Liver (tissue), 9 donors: ENCODE results near the gene GCNA. TPM values are rescaled to one million over a fixed set of nuclear protein-coding genes. Genes with fewer than 3 reads are reported as not detected.

Experiments
- DNase-seq: peaks from one replicate; pipeline ENCODE4 v3.0.0-alpha.2; 2017; ENCODE audit warnings: low spot score
- H3K27ac ChIP-seq, 2 donors: one replicate each; pipeline ENCODE4 v1.7.0; 2013; ENCODE audit warnings: inconsistent platforms in 2 of 2, low read length in 2 of 2, control low read depth in 1 of 2, low read depth in 1 of 2, mild to moderate bottlenecking in 1 of 2
- H3K27me3 ChIP-seq, 4 donors: one replicate each; pipeline versions ENCODE4 v1.6.1 to v1.7.0; 2013; ENCODE audit warnings: low read length in 3 of 4, inconsistent platforms in 1 of 4, mild to moderate bottlenecking in 1 of 4, moderate library complexity in 1 of 4; ENCODE audit not compliant: control insufficient read depth in 4 of 4, insufficient read depth in 4 of 4
- H3K36me3 ChIP-seq, 4 donors: one replicate each; pipeline versions ENCODE4 v1.6.1 to v1.7.0; 2013; ENCODE audit warnings: low read length in 3 of 4, mild to moderate bottlenecking in 3 of 4, low read depth in 1 of 4, moderate library complexity in 1 of 4; ENCODE audit not compliant: control insufficient read depth in 4 of 4, insufficient read depth in 3 of 4
- H3K4me1 ChIP-seq, 4 donors: one replicate each; pipeline versions ENCODE4 v1.6.1 to v1.7.0; 2013; ENCODE audit warnings: low read length in 3 of 4, mild to moderate bottlenecking in 3 of 4, moderate library complexity in 1 of 4; ENCODE audit not compliant: control insufficient read depth in 4 of 4, insufficient read depth in 4 of 4
- H3K4me3 ChIP-seq, 3 donors: one replicate each; pipeline versions ENCODE4 v1.6.1 to v1.7.0; 2013; ENCODE audit warnings: low read length in 3 of 3, control low read depth in 1 of 3, low read depth in 1 of 3, mild to moderate bottlenecking in 1 of 3
- H3K9ac ChIP-seq, 2 donors: one replicate each; pipeline ENCODE4 v1.7.0; 2013; ENCODE audit warnings: low read length in 2 of 2, mild to moderate bottlenecking in 2 of 2, moderate library complexity in 2 of 2, control low read depth in 1 of 2, low read depth in 1 of 2
- H3K9me3 ChIP-seq, 4 donors: one replicate each; pipeline versions ENCODE4 v1.6.1 to v1.7.0; 2013; ENCODE audit warnings: low read length in 3 of 4; ENCODE audit not compliant: control insufficient read depth in 4 of 4
- ATF3 ChIP-seq: IDR thresholded peaks from 2 replicates; pipeline ENCODE4 v1.6.1; 2016; ENCODE audit warnings: antibody characterized with exemption
- CTCF ChIP-seq: fragments of 150-350 bp; IDR thresholded peaks from 2 replicates; pipeline ENCODE4 v1.5.1; 2017; ENCODE audit warnings: improper control_type of control experiment, low read depth, low read length; ENCODE audit not compliant: missing input control
- EGR1 ChIP-seq, 2 donors: IDR thresholded peaks; 2 replicates each; pipeline ENCODE4 v1.6.1; 2016 to 2018; ENCODE audit warnings: antibody characterized with exemption in 2 of 2, low read depth in 2 of 2
- FOXA2 ChIP-seq: IDR thresholded peaks from 2 replicates; pipeline ENCODE4 v1.6.1; 2016; ENCODE audit warnings: antibody characterized with exemption
- GABPA ChIP-seq, 2 donors: IDR thresholded peaks in 1 of 2; conservative IDR thresholded peaks in 1 of 2; 2 replicates each; pipeline ENCODE4 v1.6.1; 2016; ENCODE audit warnings: antibody characterized with exemption in 2 of 2, mild to moderate bottlenecking in 1 of 2, moderate library complexity in 1 of 2
- HNF4A ChIP-seq, 2 donors: conservative IDR thresholded peaks; 2 replicates each; pipeline ENCODE4 v1.6.1; 2016; ENCODE audit warnings: antibody characterized with exemption in 2 of 2, mild to moderate bottlenecking in 2 of 2
- HNF4G ChIP-seq: IDR thresholded peaks from 2 replicates; pipeline ENCODE4 v1.6.1; 2016; ENCODE audit warnings: antibody characterized with exemption
- MAX ChIP-seq: IDR thresholded peaks from 2 replicates; pipeline ENCODE4 v1.6.1; 2016; ENCODE audit warnings: antibody characterized with exemption
- NR2F2 ChIP-seq: IDR thresholded peaks from 2 replicates; pipeline ENCODE4 v1.6.1; 2016; ENCODE audit warnings: antibody characterized with exemption
- RXRA ChIP-seq, 2 donors: IDR thresholded peaks; 2 replicates each; pipeline ENCODE4 v1.6.1; 2017 to 2018; ENCODE audit warnings: antibody characterized with exemption in 2 of 2, mild to moderate bottlenecking in 1 of 2
- TAF1 ChIP-seq: conservative IDR thresholded peaks from 2 replicates; pipeline ENCODE4 v1.6.1; 2016; ENCODE audit warnings: antibody characterized with exemption, mild to moderate bottlenecking
- YY1 ChIP-seq: IDR thresholded peaks from 2 replicates; pipeline ENCODE4 v1.6.1; 2016; ENCODE audit warnings: antibody characterized with exemption, mild to moderate bottlenecking
- WGBS: extraction: QIAGEN DNeasy Blood & Tissue Kit; methylation state at CpG from one replicate; pipeline ENCODE4 v1.1.7; 2013; 5-methylcytosine and 5-hydroxymethylcytosine counted together
- polyA plus RNA-seq, 2 donors: library from polyadenylated mRNA; stranded (reverse) in 1 of 2; unstranded in 1 of 2; fragments of 200-250 nt in 1 of 2; fragments of >200 nt in 1 of 2; fragmentation: Nextera tagmentation in 1 of 2; extraction: Ambion mirVana in 1 of 2; gene quantifications; one replicate each; pipeline versions ENCODE4 v1.2.1 to v1.2.3, GENCODE V29; 2013 to 2015
- total RNA-seq, 2 donors: library from RNA; depleted of rRNA; stranded (reverse); fragments of >200 nt; gene quantifications; one replicate each; pipeline ENCODE4 v1.2.3, GENCODE V29; 2014
- TF ChIP-seq, protein P1 (sequence below): IDR thresholded peaks from 2 replicates; pipeline ENCODE4 v1.6.1; 2016; ENCODE audit warnings: antibody characterized with exemption, mild to moderate bottlenecking
- donor health status: healthy.
- donor health status: healthy.
- donor health status: healthy.
- donor health status: healthy.
- donor health status: healthy.

GCNA gene
- total and polyA plus RNA-seq, 4 donors: 0.18 to 3.7 (median 0.73) TPM

- Histone ChIP-seq H3K27me3 (no peaks in the 10 kb centered on the region), H3K4me1 (peaks cover 0 to 10% (median 1%) of the 10 kb centered on the region in 4 donors), H3K9ac (no peak overlapping the region), H3K36me3 (peaks cover 0 to 3% (median 1%) of the 10 kb centered on the region in 4 donors), H3K9me3 (peaks cover 0 to 3% (median 0%) of the 10 kb centered on the region in 4 donors), H3K4me3 (no peak overlapping the region), H3K27ac (no peak overlapping the region)
- 85% methylated on average over 8 of the region's 8 CpGs for WGBS
- DNase-seq: no peak
- TF ChIP-seq MAX (no peak), ATF3 (no peak), CTCF (no peak), FOXA2 (no peak), NR2F2 (no peak), GABPA (IDR thresholded peaks at IDR 0.05 in 1 of 2, conservative IDR thresholded peaks at IDR 0.05 in 1 of 2) (no peak), RXRA (IDR thresholded peaks at IDR 0.05) (no peak), YY1 (no peak), EGR1 (IDR thresholded peaks at IDR 0.05; ENCODE audit: low read depth in 2 of 2) (no peak), TAF1 (no peak), HNF4G (no peak)
These were observed 41.0 kb downstream of the GCNA start for GRCh38 chrX:71619193-71619592.

DNA sequence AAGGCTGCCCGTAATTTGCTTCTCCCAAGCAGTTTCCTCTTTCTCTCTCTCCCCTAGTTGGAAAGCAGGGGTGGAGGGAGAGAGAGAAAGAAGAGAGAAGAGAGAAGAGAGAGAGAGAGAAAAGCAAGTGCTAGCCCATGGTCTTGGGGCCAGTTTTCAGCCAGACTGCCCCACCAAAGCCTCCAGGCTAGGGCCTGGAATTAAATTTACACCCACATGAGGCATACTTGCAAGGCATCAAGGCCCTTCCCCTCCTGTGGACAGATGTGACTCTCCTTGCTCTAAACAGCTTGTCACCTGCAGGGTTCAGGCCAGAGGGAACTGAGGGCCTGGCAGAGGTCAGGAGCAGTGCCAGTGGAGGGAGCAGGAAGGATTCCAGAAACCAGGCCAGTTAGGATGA, 41.7 kb downstream of the GCNA start:
- Histone ChIP-seq H3K27me3 (no peaks in the 10 kb centered on the region), H3K36me3 (peaks cover 0 to 2% (median 0%) of the 10 kb centered on the region in 4 donors), H3K27ac (no peak overlapping the region), H3K4me1 (peaks cover 0 to 10% (median 1%) of the 10 kb centered on the region in 4 donors), H3K4me3 (no peak overlapping the region), H3K9me3 (peaks cover 0 to 3% (median 0%) of the 10 kb centered on the region in 4 donors), H3K9ac (no peak overlapping the region)
- 59% methylated on average over 1 of the region's 1 CpG for WGBS
- DNase-seq: no peak
- TF ChIP-seq MAX (no peak), EGR1 (IDR thresholded peaks at IDR 0.05; ENCODE audit: low read depth in 2 of 2) (no peak)

DNA sequence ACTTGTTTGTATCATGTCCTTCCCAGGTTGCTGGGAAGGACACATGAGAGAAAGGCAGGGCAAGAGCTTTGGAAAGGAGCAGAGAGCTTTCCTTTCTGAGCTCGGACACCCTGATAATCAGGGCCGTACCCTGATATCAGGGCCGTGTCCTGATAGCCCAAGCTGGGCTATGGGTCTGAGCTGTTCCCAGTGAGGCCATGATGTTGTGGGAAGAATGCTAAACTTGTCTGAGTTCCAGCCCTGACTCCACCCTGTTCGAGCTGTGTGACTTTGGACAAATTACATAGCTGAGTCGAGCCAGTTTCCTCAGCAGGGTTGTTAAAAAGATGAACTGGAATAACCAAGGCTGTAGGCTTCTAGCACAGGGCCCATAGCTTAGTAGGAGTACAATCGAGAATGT, 43.4 kb downstream of the GCNA start:
- DNase-seq: no peak
- Histone ChIP-seq H3K9me3 (peaks cover 0 to 3% (median 0%) of the 10 kb centered on the region in 4 donors), H3K36me3 (no peaks in the 10 kb centered on the region), H3K4me3 (no peak overlapping the region), H3K4me1 (peaks cover 0 to 10% (median 1%) of the 10 kb centered on the region in 4 donors), H3K27ac (no peak overlapping the region), H3K9ac (no peak overlapping the region), H3K27me3 (no peaks in the 10 kb centered on the region)
- 62% methylated on average over 6 of the region's 6 CpGs for WGBS
- TF ChIP-seq MAX: no peak
- TF ChIP-seq TAF1: no peak
- no peak for TF ChIP-seq ATF3
- no peak for TF ChIP-seq HNF4A (conservative IDR thresholded peaks at IDR 0.05)
- TF ChIP-seq, protein P1, sequence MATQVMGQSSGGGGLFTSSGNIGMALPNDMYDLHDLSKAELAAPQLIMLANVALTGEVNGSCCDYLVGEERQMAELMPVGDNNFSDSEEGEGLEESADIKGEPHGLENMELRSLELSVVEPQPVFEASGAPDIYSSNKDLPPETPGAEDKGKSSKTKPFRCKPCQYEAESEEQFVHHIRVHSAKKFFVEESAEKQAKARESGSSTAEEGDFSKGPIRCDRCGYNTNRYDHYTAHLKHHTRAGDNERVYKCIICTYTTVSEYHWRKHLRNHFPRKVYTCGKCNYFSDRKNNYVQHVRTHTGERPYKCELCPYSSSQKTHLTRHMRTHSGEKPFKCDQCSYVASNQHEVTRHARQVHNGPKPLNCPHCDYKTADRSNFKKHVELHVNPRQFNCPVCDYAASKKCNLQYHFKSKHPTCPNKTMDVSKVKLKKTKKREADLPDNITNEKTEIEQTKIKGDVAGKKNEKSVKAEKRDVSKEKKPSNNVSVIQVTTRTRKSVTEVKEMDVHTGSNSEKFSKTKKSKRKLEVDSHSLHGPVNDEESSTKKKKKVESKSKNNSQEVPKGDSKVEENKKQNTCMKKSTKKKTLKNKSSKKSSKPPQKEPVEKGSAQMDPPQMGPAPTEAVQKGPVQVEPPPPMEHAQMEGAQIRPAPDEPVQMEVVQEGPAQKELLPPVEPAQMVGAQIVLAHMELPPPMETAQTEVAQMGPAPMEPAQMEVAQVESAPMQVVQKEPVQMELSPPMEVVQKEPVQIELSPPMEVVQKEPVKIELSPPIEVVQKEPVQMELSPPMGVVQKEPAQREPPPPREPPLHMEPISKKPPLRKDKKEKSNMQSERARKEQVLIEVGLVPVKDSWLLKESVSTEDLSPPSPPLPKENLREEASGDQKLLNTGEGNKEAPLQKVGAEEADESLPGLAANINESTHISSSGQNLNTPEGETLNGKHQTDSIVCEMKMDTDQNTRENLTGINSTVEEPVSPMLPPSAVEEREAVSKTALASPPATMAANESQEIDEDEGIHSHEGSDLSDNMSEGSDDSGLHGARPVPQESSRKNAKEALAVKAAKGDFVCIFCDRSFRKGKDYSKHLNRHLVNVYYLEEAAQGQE: no peak
- TF ChIP-seq CTCF: no peak
- TF ChIP-seq HNF4G: no peak
